Stimulated activated effector memory CD8-positive, alpha-beta T cell treated with anti-CD3 and anti-CD28 coated beads, Interleukin-12 subunit alpha, Interleukin-12 subunit beta, amount 100 ng/mL, for 72 hours (primary cell): ENCODE data around the gene OPTN.

Experiments
- ATAC-seq: fragments of 150-1000 bp; cut with Tn5 transposase; 2 replicates; pipeline ENCODE4 v1.10.0; 2021
- DNase-seq, 2 donors: peaks; one replicate each; pipeline ENCODE4 v3.0.0; 2021 to 2022; ENCODE audit warnings: low spot score in 2 of 2
- H3K27ac Mint-ChIP-seq: one replicate; pipeline ENCODE4 v1.8.0; 2022; ENCODE audit warnings: mild to moderate bottlenecking, mixed read lengths
- H3K36me3 Mint-ChIP-seq: one replicate; pipeline ENCODE4 v1.8.0; 2022; ENCODE audit warnings: mild to moderate bottlenecking, mixed read lengths
- H3K4me1 Mint-ChIP-seq: one replicate; pipeline ENCODE4 v1.8.0; 2022; ENCODE audit warnings: mixed read lengths
- H3K4me3 Mint-ChIP-seq: one replicate; pipeline ENCODE4 v1.8.0; 2022; ENCODE audit warnings: mild to moderate bottlenecking, mixed read lengths
- H3K9me3 Mint-ChIP-seq: one replicate; pipeline ENCODE4 v1.8.0; 2022; ENCODE audit warnings: mixed read lengths

Gene OPTN

DNA sequence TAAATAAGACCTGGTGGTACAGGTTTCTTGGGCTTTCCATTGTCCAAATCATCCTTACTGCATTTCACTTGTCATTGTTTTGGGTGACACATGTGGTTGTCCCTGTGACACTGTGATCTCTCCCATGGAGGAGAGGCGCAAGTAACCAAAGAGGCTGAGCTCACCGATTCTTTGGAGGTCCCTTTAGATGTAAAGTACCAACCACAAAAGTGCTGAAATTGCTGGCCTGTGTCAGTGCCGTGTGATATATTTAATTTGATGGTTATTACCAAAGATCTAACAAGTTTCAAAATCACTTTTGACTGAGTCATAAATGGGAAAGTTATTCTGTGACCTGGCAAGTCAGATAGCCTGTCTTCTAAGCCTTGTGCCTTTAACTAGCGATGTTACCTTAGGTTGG, 80.8 kb downstream of the OPTN start:
- H3K4me3 Mint-ChIP-seq: no peak overlapping the region
- peaks cover 98% of the 10 kb centered on the region for H3K36me3 Mint-ChIP-seq
- H3K27ac Mint-ChIP-seq: no peak overlapping the region
- DNase-seq: peak in 1 of 2 donors; percentile 64
- no peaks in the 10 kb centered on the region for H3K9me3 Mint-ChIP-seq
- ATAC-seq: peak; percentile 94
- no peaks in the 10 kb centered on the region for H3K4me1 Mint-ChIP-seq

DNA sequence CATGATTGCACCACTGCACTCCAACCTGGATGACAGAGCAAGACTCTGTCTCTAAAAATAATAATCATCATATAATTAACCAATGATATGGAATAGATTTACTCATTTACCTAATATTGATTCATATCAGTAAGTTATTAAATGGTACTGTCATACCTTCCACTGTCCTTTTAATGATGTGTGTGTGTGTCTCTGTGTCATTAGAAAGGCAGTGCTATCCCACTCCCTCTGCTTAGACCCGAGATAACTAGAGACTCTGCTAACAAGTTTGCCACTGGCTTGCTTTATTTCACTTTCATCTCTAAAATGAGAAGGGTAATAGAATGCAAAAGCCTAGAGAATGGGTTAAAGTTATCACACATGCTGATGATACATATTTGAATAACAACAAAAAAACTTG, 82.5 kb downstream of the OPTN start:
- peaks cover 98% of the 10 kb centered on the region for H3K36me3 Mint-ChIP-seq
- DNase-seq (no peak), ATAC-seq (no peak)
- no peak overlapping the region for H3K4me3 Mint-ChIP-seq
- H3K9me3 Mint-ChIP-seq: no peaks in the 10 kb centered on the region
- no peaks in the 10 kb centered on the region for H3K4me1 Mint-ChIP-seq
- no peak overlapping the region for H3K27ac Mint-ChIP-seq

DNA sequence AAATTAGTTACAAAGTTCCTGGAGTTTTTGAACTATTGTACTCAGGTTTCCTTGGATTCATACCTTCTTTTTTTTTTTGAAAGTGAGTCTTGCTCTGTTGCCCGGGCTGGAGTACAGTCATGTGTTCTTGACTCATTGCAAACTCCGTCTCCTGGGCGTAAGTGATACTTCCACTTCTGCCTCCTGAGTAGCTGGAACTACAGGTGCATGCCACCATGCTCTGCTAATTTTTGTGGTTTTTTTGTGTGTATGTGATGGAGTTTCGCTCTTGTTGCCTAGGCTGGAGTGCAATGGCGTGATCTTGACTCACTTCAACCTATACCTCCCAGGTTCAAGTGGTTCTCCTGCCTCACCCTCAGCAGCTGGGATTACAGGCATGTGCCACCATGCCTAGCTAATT, 83.7 kb downstream of the OPTN start:
- no peaks in the 10 kb centered on the region for H3K4me1 Mint-ChIP-seq
- H3K36me3 Mint-ChIP-seq: peaks cover 95% of the 10 kb centered on the region
- H3K27ac Mint-ChIP-seq: peak overlapping the region; percentile 1
- ATAC-seq: no peak
- DNase-seq: no peak
- H3K4me3 Mint-ChIP-seq: no peak overlapping the region
- H3K9me3 Mint-ChIP-seq: no peaks in the 10 kb centered on the region

- H3K4me3 Mint-ChIP-seq: no peak overlapping the region
- DNase-seq (no peak), ATAC-seq (no peak)
- H3K9me3 Mint-ChIP-seq: no peaks in the 10 kb centered on the region
- no peaks in the 10 kb centered on the region for H3K4me1 Mint-ChIP-seq
- peaks cover 94% of the 10 kb centered on the region for H3K36me3 Mint-ChIP-seq
- H3K27ac Mint-ChIP-seq: peak overlapping the region; percentile 1
Observed at GRCh38 chr10:13184276-13184675, 84.3 kb downstream of the OPTN start.

GRCh38 chr10:13184730-13185514, 85.0 kb downstream of the OPTN start:
- DNase-seq (no peak), ATAC-seq (no peak)
- Mint-ChIP-seq H3K4me1 (no peaks in the 10 kb centered on the region), H3K4me3 (no peak overlapping the region), H3K36me3 (peaks cover 94% of the 10 kb centered on the region), H3K9me3 (no peaks in the 10 kb centered on the region), H3K27ac (no peak overlapping the region)

GRCh38 chr10:13187135-13187534, 87.2 kb downstream of the OPTN start:
- Mint-ChIP-seq H3K4me1 (no peaks in the 10 kb centered on the region), H3K9me3 (no peaks in the 10 kb centered on the region), H3K27ac (no peak overlapping the region), H3K4me3 (no peak overlapping the region), H3K36me3 (peaks cover 92% of the 10 kb centered on the region)
- DNase-seq: no peak
- ATAC-seq: no peak
